H1 (cell line): ENCODE results near the gene EPHA3. TPM values are rescaled to one million over a fixed set of nuclear protein-coding genes. Genes with fewer than 3 reads are reported as not detected.

Experiments
- CTCF ChIA-PET: fragments of 300-600 bp; sonication (Branson Sonifier 250); formaldehyde crosslinking; loops from one replicate; lab custom pipeline; 2021; ENCODE audit not compliant: partially characterized antibody; lab: Charles Lee
- POLR2A ChIA-PET: fragments of 300-600 bp; sonication (Branson Sonifier 250); formaldehyde crosslinking; loops from one replicate; lab custom pipeline; 2021; ENCODE audit warnings: inconsistent platforms; ENCODE audit not compliant: partially characterized antibody; lab: Charles Lee
- DNase-seq, 2 experiments: peaks; one replicate each; pipeline versions ENCODE4 v3.0.0 to v3.0.0-alpha.2; 2010 to 2022; ENCODE audit warnings: low spot score in 2 of 2, low read depth in 1 of 2, mixed read lengths in 1 of 2
- FAIRE-seq: peaks from 2 replicates; lab custom pipeline; 2011; peaks lifted over from hg19 to GRCh38; lab: Jason Lieb, UNC
- H2AFZ ChIP-seq: 2 replicates; pipeline ENCODE4 v1.8.1; 2012; ENCODE audit warnings: low read length, inconsistent platforms
- H2AK5ac ChIP-seq: 2 replicates; pipeline ENCODE4 v1.6.1; 2013; ENCODE audit warnings: low read depth, low read length
- H2BK120ac ChIP-seq: replicated peaks from 2 replicates; pipeline ENCODE3; 2013; ENCODE audit warnings: low read depth, low read length, inconsistent platforms
- H2BK12ac ChIP-seq: 2 replicates; pipeline ENCODE4 v1.6.1; 2013; ENCODE audit warnings: low read depth, low read length
- H2BK15ac ChIP-seq: 2 replicates; pipeline ENCODE4 v1.6.1; 2013; ENCODE audit warnings: low read length
- H2BK20ac ChIP-seq: 2 replicates; pipeline ENCODE4 v1.6.1; 2013; ENCODE audit warnings: low read length
- H2BK5ac ChIP-seq: 2 replicates; pipeline ENCODE4 v1.6.1; 2013; ENCODE audit warnings: low read depth, low read length
- H3K14ac ChIP-seq: 2 replicates; pipeline ENCODE4 v1.6.1; 2013; ENCODE audit warnings: inconsistent platforms; ENCODE audit not compliant: insufficient read length
- H3K18ac ChIP-seq: 2 replicates; pipeline ENCODE4 v1.6.1; 2013; ENCODE audit warnings: low read length; ENCODE audit errors: extremely low read depth
- H3K23ac ChIP-seq: 2 replicates; pipeline ENCODE4 v1.6.1; 2013; ENCODE audit warnings: inconsistent platforms; ENCODE audit not compliant: insufficient read length
- H3K23me2 ChIP-seq: 2 replicates; pipeline ENCODE4 v1.6.1; 2013; ENCODE audit warnings: low read depth, low read length
- H3K27ac ChIP-seq: 2 replicates; pipeline ENCODE4 v1.6.1; 2011; ENCODE audit warnings: low read depth, low read length, inconsistent platforms
- H3K27me3 ChIP-seq, 4 experiments: replicated peaks in 1 of 4; 1 replicate in 1 of 4; 2 replicates in 3 of 4; pipeline versions ENCODE4 v1.6.1 to v1.8.1; 2011 to 2013; ENCODE audit warnings: low read length in 3 of 4, mild to moderate bottlenecking in 3 of 4, inconsistent platforms in 2 of 4, mixed read lengths in 2 of 4, moderate library complexity in 1 of 4; ENCODE audit not compliant: control insufficient read depth in 3 of 4, insufficient read depth in 3 of 4; ENCODE audit errors: extremely low read depth in 1 of 4
- H3K36me3 ChIP-seq, 4 experiments: 2 replicates each; pipeline versions ENCODE4 v1.6.1 to v1.8.1; 2011 to 2013; ENCODE audit warnings: mild to moderate bottlenecking in 4 of 4, low read length in 3 of 4, moderate library complexity in 2 of 4, control low read depth in 1 of 4, inconsistent platforms in 1 of 4; ENCODE audit not compliant: insufficient read depth in 4 of 4, control insufficient read depth in 2 of 4
- H3K4ac ChIP-seq: replicated peaks from 2 replicates; pipeline ENCODE3; 2013; ENCODE audit warnings: low read length, low read depth, mixed read lengths, inconsistent platforms; ENCODE audit not compliant: insufficient read length
- H3K4me1 ChIP-seq, 4 experiments: replicated peaks in 1 of 4; 1 replicate in 1 of 4; 2 replicates in 3 of 4; pipeline versions ENCODE4 v1.6.1 to v1.8.1; 2011 to 2013; ENCODE audit warnings: low read length in 3 of 4, inconsistent platforms in 2 of 4, mixed read lengths in 1 of 4; ENCODE audit not compliant: insufficient read depth in 4 of 4, control insufficient read depth in 3 of 4
- H3K4me2 ChIP-seq, 2 experiments: 2 replicates each; pipeline versions ENCODE4 v1.6.1 to v1.8.1; 2011 to 2013; ENCODE audit warnings: low read depth in 2 of 2, low read length in 2 of 2, control low read depth in 1 of 2, inconsistent platforms in 1 of 2, mild to moderate bottlenecking in 1 of 2; ENCODE audit not compliant: insufficient read depth in 1 of 2
- H3K4me3 ChIP-seq, 4 experiments: fragments of 200-600, 300-600 bp in 1 of 4; sonication (generic), shearing (Covaris generic), sonication (Bioruptor Twin) in 1 of 4; 2 replicates each; pipeline versions ENCODE4 v1.5.1 to v1.8.1; 2011 to 2016; ENCODE audit warnings: low read length in 4 of 4, low read depth in 3 of 4, control low read depth in 2 of 4, inconsistent platforms in 2 of 4, mild to moderate bottlenecking in 2 of 4, mixed read lengths in 1 of 4, moderate library complexity in 1 of 4; ENCODE audit not compliant: insufficient read depth in 2 of 4; ENCODE audit errors: extremely low read depth in 1 of 4
- H3K56ac ChIP-seq: replicated peaks from 2 replicates; pipeline ENCODE3; 2013; ENCODE audit warnings: low read depth, mild to moderate bottlenecking, mixed read lengths, low read length, inconsistent platforms; ENCODE audit not compliant: insufficient read length
- H3K79me1 ChIP-seq: 2 replicates; pipeline ENCODE4 v1.6.1; 2013; ENCODE audit warnings: low read depth, low read length, control low read depth
- H3K79me2 ChIP-seq, 2 experiments: 2 replicates each; pipeline versions ENCODE4 v1.6.1 to v1.8.1; 2012 to 2013; ENCODE audit warnings: low read length in 2 of 2, mild to moderate bottlenecking in 2 of 2, inconsistent platforms in 1 of 2; ENCODE audit not compliant: insufficient read depth in 2 of 2, control insufficient read depth in 1 of 2
- H3K9ac ChIP-seq, 4 experiments: replicated peaks in 1 of 4; 1 replicate in 1 of 4; 2 replicates in 3 of 4; pipeline versions ENCODE4 v1.6.1 to v1.8.1; 2011 to 2013; ENCODE audit warnings: low read depth in 3 of 4, low read length in 3 of 4, control low read depth in 2 of 4, mild to moderate bottlenecking in 2 of 4, moderate library complexity in 2 of 4, inconsistent platforms in 1 of 4; ENCODE audit errors: extremely low read depth in 1 of 4
- H3K9me3 ChIP-seq, 2 experiments: 2 replicates each; pipeline versions ENCODE4 v1.6.1 to v1.8.1; 2012 to 2013; ENCODE audit warnings: mild to moderate bottlenecking in 2 of 2, moderate library complexity in 2 of 2, control low read depth in 1 of 2, inconsistent platforms in 1 of 2, low read depth in 1 of 2, low read length in 1 of 2, mixed read lengths in 1 of 2; ENCODE audit not compliant: insufficient read depth in 2 of 2
- H4K20me1 ChIP-seq, 2 experiments: replicated peaks in 1 of 2; 2 replicates each; pipeline versions ENCODE3 to v1.8.1; 2011 to 2013; ENCODE audit warnings: inconsistent platforms in 2 of 2, low read length in 2 of 2, mild to moderate bottlenecking in 1 of 2; ENCODE audit not compliant: insufficient read depth in 2 of 2, control insufficient read depth in 1 of 2
- H4K5ac ChIP-seq: 2 replicates; pipeline ENCODE4 v1.6.1; 2013; ENCODE audit warnings: low read length, low read depth, mixed read lengths, inconsistent platforms; ENCODE audit not compliant: insufficient read length
- H4K8ac ChIP-seq: 2 replicates; pipeline ENCODE4 v1.8.0; 2013; ENCODE audit warnings: mild to moderate bottlenecking, moderate library complexity, low read length, inconsistent platforms; ENCODE audit not compliant: insufficient read depth; ENCODE audit errors: extremely low read depth
- H4K91ac ChIP-seq: replicated peaks from 2 replicates; pipeline ENCODE3; 2013; ENCODE audit warnings: low read length, mixed read lengths, inconsistent platforms; ENCODE audit not compliant: insufficient read length
- CBX8 ChIP-seq: fragments of 300-800, 300-1000 bp; sonication (generic); IDR thresholded peaks from 2 replicates; pipeline ENCODE4 v1.7.1; 2016; ENCODE audit warnings: low read depth, low read length, borderline replicate concordance
- CREB1 ChIP-seq: IDR thresholded peaks from 2 replicates; pipeline ENCODE4 v1.6.1; 2012; ENCODE audit warnings: inconsistent platforms
- KDM1A ChIP-seq: fragments of 200-600, 300-600 bp; sonication (generic); IDR thresholded peaks from 2 replicates; pipeline ENCODE4 v1.7.1; 2016; ENCODE audit warnings: mild to moderate bottlenecking, low read length, borderline replicate concordance
- KDM5A ChIP-seq: fragments of 200-600 bp; IDR thresholded peaks from 2 replicates; pipeline ENCODE4 v1.7.1; 2012; ENCODE audit warnings: mild to moderate bottlenecking, low read length, inconsistent platforms, mixed read lengths
- POLR2A ChIP-seq, 2 experiments: IDR thresholded peaks; 1 replicate in 1 of 2; 2 replicates in 1 of 2; pipeline ENCODE4 v1.6.1; 2011; ENCODE audit warnings: low read depth in 2 of 2, low read length in 2 of 2, mild to moderate bottlenecking in 2 of 2; ENCODE audit errors: control extremely low read depth in 1 of 2
- POU5F1 ChIP-seq: IDR thresholded peaks from 2 replicates; pipeline ENCODE4 v1.6.1; 2011; ENCODE audit warnings: low read depth, mild to moderate bottlenecking, low read length, moderate library complexity
- SAP30 ChIP-seq: fragments of 300-600 bp; sonication (generic); IDR thresholded peaks from 2 replicates; pipeline ENCODE4 v1.7.1; 2012; ENCODE audit warnings: low read length, moderate library complexity, mild to moderate bottlenecking, inconsistent platforms; ENCODE audit not compliant: insufficient read depth, insufficient replicate concordance
- SIN3A ChIP-seq, 2 experiments: IDR thresholded peaks in 1 of 2; conservative IDR thresholded peaks in 1 of 2; 2 replicates each; pipeline ENCODE4 v1.6.1; 2011 to 2012; ENCODE audit warnings: low read length in 2 of 2, improper control_type of control experiment in 1 of 2, low read depth in 1 of 2, mild to moderate bottlenecking in 1 of 2
- TBP ChIP-seq: IDR thresholded peaks from 2 replicates; pipeline ENCODE4 v1.6.1; 2011; ENCODE audit warnings: low read depth, low read length, improper control_type of control experiment
- USF2 ChIP-seq: IDR thresholded peaks from 2 replicates; pipeline ENCODE4 v1.6.1; 2011; ENCODE audit warnings: low read length, improper control_type of control experiment
- YY1 ChIP-seq: IDR thresholded peaks from 2 replicates; pipeline ENCODE4 v1.6.1; 2011; ENCODE audit warnings: low read depth, mild to moderate bottlenecking, low read length
- ZNF274 ChIP-seq: IDR thresholded peaks from 2 replicates; pipeline ENCODE4 v1.7.0; 2012; ENCODE audit warnings: low read length, borderline replicate concordance; ENCODE audit errors: extremely low read depth
- WGBS, 2 experiments: shearing (Covaris generic) in 1 of 2; methylation state at CpG; one replicate each; pipeline versions ENCODE4 v1.1.6 to v1.1.7; 2013 to 2015; ENCODE audit warnings: low lambda C conversion rate in 2 of 2, mixed read lengths in 2 of 2, inconsistent platforms in 1 of 2, low coverage in 1 of 2, missing lambda C conversion rate in 1 of 2; ENCODE audit not compliant: insufficient replicate concordance in 2 of 2, insufficient coverage in 1 of 2, insufficient read length in 1 of 2; ENCODE audit errors: extremely low coverage in 1 of 2, missing lambda C conversion rate in 1 of 2; 5-methylcytosine and 5-hydroxymethylcytosine counted together
- polyA plus RNA-seq, 7 experiments: library from polyadenylated mRNA; depleted of rRNA in 3 of 7; stranded (reverse) in 5 of 7; unstranded in 2 of 7; fragments of >200 nt in 5 of 7; fragments of 200-250 nt in 2 of 7; gene quantifications; 1 replicate in 5 of 7; 2 replicates in 1 of 7; 4 replicates in 1 of 7; pipeline versions ENCODE4 v1.2.1 to v1.2.3, GENCODE V29; 2011 to 2013; ENCODE audit warnings: missing spikeins in 2 of 7, mixed read lengths in 2 of 7
- total RNA-seq: library from RNA; stranded (reverse); fragmentation: NEBNext Ultra II Directional; extraction: Animal tissue kit (Norgen Biotek cat#: 25700); gene quantifications from 2 replicates; pipeline ENCODE4 v1.2.1, GENCODE V29; 2021

Gene EPHA3
- total and polyA plus RNA-seq, 2 of the 8 experiments (the other 6 are each of a cell fraction or from before 2014, with no cell fraction given): 0.09 to 0.22 TPM

DNA sequence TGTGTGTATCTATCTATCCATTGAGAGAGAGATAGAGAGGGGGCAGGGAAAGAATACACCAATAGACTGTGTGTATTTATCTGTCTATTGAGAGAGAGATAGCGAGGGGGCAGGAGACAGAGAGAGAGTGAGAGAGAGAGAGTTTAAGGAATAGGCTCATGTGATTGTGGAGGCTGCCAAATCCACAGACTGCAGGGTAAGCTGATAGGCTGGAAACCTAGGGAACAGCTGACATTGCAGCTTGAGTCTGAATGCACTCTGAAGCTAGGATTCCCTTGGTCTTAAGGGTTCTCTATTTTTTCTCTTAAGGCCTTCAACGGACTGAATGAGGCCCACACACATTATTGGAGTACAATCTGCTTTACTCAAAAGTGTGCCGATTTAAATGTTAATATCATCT lies 255.8 kb downstream of the EPHA3 start:
- Histone ChIP-seq H4K8ac (no peak overlapping the region), H3K18ac (no peak overlapping the region), H3K56ac (no peak overlapping the region), H3K9me3 (no peaks in the 10 kb centered on the region), H3K27ac (no peak overlapping the region), H3K79me2 (no peaks in the 10 kb centered on the region), H3K23ac (no peak overlapping the region), H2BK5ac (no peak overlapping the region), H2BK15ac (no peak overlapping the region), H4K91ac (no peak overlapping the region), H2BK12ac (no peak overlapping the region), H2AFZ (0 out of 2 replicates have a peak overlapping the region, but pooled peaks have one; percentile 64), H4K20me1 (no peaks in the 10 kb centered on the region), H2BK20ac (no peak overlapping the region), H2AK5ac (no peak overlapping the region), H3K4me2 (no peak overlapping the region), H3K9ac (no peak overlapping the region)
- no peak for DNase-seq
- WGBS, 2 experiments: 92% methylated on average over 3 of the region's 3 CpGs; no CpG with 5 or more reads in 1 of the 2 experiments
- ChIA-PET CTCF (no interaction called here), POLR2A (no interaction called here)
- TF ChIP-seq SIN3A (conservative IDR thresholded peaks at IDR 0.05 in 1 of 2, IDR thresholded peaks at IDR 0.05 in 1 of 2; ENCODE audit: low read depth in 1 of 2, low read length in 2 of 2) (no peak), KDM5A (no peak), CREB1 (no peak), POU5F1 (no peak), POLR2A (IDR thresholded peaks at IDR 0.05; ENCODE audit: control extremely low read depth in 1 of 2, low read depth in 2 of 2, low read length in 2 of 2) (no peak), TBP (no peak), USF2 (no peak), KDM1A (no peak), CBX8 (no peak), SAP30 (no peak), ZNF274 (no peak), YY1 (no peak)
- TF ChIP-seq, all 59 proteins: peak for 0
- Histone ChIP-seq H3K4me1 (no peaks in the 10 kb centered on the region), H3K23me2 (no peaks in the 10 kb centered on the region), H4K5ac (no peak overlapping the region), H3K14ac (no peak overlapping the region), H3K36me3 (no peaks in the 10 kb centered on the region), H3K27me3 (no peaks in the 10 kb centered on the region), H2BK120ac (no peak overlapping the region), H3K79me1 (no peaks in the 10 kb centered on the region), H3K4ac (no peak overlapping the region), H3K4me3 (no peak overlapping the region)
- FAIRE-seq: no peak
